Activated CD8-positive, alpha-beta memory T cell treated with anti-CD3 and anti-CD28 coated beads for 48 hours (primary cell): ENCODE data around the gene NOP9.

Experiments
- DNase-seq, 3 experiments: peaks; one replicate each; pipeline ENCODE4 v3.0.0-alpha.2; 2020; ENCODE audit warnings: low read depth in 2 of 3, low spot score in 2 of 3

Gene NOP9, protein sequence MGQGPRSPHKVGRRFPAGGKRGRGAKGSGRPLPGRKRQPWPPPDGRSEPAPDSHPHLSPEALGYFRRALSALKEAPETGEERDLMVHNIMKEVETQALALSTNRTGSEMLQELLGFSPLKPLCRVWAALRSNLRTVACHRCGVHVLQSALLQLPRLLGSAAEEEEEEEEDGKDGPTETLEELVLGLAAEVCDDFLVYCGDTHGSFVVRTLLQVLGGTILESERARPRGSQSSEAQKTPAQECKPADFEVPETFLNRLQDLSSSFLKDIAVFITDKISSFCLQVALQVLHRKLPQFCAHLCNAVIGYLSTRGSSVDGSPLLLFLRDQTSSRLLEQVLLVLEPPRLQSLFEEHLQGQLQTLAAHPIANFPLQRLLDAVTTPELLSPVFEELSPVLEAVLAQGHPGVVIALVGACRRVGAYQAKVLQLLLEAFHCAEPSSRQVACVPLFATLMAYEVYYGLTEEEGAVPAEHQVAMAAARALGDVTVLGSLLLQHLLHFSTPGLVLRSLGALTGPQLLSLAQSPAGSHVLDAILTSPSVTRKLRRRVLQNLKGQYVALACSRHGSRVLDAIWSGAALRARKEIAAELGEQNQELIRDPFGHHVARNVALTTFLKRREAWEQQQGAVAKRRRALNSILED

GRCh38 chr14:24299255-24300191 lies at the start of gene NOP9, which contains the start of gene DHRS1:
TSS of gene NOP9 (plus strand) at chr14:24299850. CDS start at chr14:24299955, 105 bp downstream.
TSS of gene DHRS1 (minus strand) at chr14:24299780. CDS start at chr14:24299106, 674 bp downstream.
- peak; percentile 87 to 97 (median 95) for DNase-seq

GRCh38 chr14:24250354-24250753 lies 49.3 kb upstream of the NOP9 start:
- DNase-seq, result no peak

GRCh38 chr14:24251880-24252288 lies 47.8 kb upstream of the NOP9 start:
- DNase-seq, result no peak

DNA sequence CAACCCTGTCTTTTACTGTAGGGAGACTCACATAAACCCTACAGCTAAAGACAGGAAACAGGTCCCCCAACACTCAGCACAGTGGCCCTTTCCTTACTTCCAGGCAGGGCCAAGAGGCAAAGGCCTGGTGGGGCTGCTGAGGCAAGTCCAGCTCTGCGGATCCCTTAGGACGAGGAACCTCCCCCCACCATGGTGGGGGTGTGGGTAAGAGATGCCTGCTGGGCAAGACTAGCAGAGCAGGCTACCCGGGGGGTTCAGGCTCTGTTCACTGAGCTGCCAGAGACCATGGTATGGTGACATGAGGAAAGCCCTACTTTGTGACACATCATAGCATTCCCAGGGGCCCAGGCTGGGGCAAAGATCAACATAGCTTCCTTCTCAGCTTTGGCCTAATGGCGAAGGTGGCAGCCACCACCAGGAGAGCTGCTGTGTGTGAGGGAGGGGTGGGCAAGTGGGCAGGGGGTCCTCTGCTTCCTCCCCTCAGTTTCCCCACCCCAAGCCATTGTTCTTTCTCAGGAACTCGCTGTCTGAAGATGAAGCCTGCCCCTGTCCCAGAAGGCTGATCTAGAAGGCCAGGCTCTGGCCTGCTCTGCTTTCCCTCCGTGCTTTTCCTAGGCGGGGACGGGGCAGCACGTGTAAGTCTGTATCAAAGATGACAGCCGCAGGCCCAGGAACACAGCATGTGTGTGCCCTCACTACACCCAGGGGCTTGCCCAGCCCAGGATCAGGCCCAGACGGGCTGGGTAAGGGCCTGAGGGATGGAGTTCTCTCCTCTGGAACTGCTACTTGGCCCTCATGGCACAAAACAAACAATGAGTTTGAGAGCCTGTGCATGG lies 47.1 kb upstream of the NOP9 start:
- no peak for DNase-seq

DNA sequence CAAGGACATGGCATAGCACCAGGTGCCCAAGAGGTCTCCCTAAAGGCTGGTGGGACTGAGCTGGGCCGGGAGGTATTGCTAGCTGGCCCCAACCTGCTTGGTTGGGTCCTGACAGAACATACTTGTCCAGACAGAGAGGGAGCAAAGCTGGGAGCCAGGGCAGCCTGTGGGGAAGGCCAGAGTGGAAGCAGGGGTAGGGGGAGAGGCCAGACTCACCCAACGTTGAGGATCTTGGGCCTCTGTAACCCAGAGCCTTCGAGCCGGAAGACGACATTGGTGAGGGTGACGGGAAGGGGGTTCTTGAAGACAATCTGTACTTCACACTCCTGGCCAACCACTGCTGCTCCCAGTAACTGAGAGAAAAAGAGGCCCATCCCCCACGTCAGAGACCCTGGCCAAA lies 45.7 kb upstream of the NOP9 start:
- DNase-seq, result no peak

- DNase-seq, result no peak
Measured at GRCh38 chr14:24254630-24255392, 44.8 kb upstream of the NOP9 start.

DNA sequence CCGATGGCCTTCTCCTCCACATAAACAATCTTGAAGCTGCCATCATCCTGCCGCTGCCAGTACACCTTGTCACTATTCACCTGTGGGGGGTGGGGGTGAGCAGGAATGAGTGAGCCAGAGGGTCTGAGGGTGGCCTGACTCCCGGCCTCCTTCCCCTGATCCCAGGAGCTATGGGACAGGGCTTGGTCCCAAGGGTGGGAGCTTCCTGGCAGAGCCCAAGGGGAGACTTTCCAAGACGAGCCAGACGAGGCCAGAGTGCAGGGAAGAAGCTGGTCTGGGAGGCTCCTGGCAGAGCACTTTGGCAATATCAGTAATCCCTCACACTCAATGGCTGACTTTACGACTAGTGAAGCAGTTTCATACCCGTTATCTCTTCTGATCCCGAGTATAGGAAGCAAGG lies 44.2 kb upstream of the NOP9 start:
- no peak for DNase-seq

- DNase-seq, result no peak
Measured at GRCh38 chr14:24255931-24256711, 43.5 kb upstream of the NOP9 start.

- DNase-seq, result no peak
Measured at GRCh38 chr14:24256960-24257359, 42.7 kb upstream of the NOP9 start.

- DNase-seq, result no peak
Measured at GRCh38 chr14:24258119-24258518, 41.5 kb upstream of the NOP9 start.

- DNase-seq, result no peak
Measured at GRCh38 chr14:24258548-24259265, 40.9 kb upstream of the NOP9 start.

- no peak for DNase-seq
Measured at GRCh38 chr14:24259282-24260025, 40.2 kb upstream of the NOP9 start.

DNA sequence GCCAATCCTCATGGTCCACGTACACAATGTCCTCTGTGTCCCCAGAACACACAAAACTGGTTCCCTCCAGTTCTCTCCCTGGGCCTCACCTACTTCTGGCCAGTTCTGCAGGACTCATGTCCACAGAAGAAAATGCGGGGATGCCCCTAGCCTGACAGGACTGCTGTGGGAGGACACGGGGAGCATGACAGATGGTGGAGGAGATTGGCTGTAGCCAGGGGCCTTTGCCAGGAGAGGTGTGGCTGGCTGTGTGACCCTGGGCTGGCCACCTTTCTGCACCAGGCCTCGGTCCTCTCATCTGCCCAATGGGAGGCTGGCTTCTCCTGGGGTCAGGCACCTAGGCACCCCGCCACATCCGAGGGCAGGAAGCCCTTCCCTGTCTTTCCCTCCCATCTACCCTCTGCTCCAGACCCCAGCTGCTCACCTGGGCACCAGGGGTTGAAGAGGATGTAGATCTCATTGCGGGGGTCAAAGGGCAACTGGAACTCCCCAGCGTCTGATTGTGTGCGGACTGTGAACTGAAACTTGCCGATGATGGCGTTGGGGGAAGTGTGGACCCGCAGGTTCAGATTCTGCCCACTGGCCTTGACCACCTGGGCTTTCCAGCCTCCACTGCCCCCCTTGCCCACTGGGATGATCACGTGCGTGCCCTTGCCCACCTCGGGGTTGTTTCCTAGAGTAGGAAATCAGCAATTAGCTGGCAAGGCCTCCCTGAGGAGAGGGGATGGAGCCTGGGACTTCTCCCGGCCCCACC lies 39.4 kb upstream of the NOP9 start:
- DNase-seq, result no peak

DNA sequence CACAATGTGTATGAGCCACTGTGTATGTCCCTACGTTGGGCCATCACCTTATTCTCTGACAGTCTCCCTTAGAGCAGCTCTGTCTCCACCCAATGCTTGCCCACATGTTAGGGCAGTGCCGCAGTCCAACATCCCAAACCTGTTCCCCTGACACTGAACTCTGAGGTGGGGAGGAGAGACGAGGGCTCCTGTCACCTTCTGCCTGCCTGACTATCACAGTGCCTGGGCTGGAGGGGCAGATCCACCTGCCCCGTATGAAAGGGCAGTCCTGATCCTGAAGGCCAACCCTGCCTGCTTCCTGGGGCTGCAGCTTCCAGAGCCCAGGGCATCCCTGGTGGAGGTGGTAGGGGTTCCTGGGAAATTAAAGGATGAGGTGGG lies 38.9 kb upstream of the NOP9 start:
- no peak for DNase-seq

- DNase-seq, result no peak
Measured at GRCh38 chr14:24261256-24261968, 38.2 kb upstream of the NOP9 start.

GRCh38 chr14:24261969-24262327 lies 37.7 kb upstream of the NOP9 start:
- no peak for DNase-seq
